Measurements from ENCODE around the gene PNKP. TPM values are rescaled to one million over a fixed set of nuclear protein-coding genes. Genes with fewer than 3 reads are reported as not detected.

Gene PNKP
- total RNA-seq, 1 donor from 2014 or later, result 144 TPM

GRCh38 chr19:49877020-49877878 lies 9.9 kb upstream of the PNKP start, which contains the start of the genes AKT1S1 and TBC1D17:
Gene AKT1S1, minus strand, starts transcription at chr19:49877355. Its CDS starts 4,060 bp downstream, at chr19:49873295.
Gene TBC1D17, plus strand, starts transcription at chr19:49877702. Its CDS starts 22 bp downstream, at chr19:49877724.
- no peak within 1 kb of the TSS for H3K27ac Mint-ChIP-seq
- peaks cover 12% of the 10 kb centered on the region for H3K36me3 Mint-ChIP-seq (ENCODE audit: insufficient read depth)
- no peaks in the 10 kb centered on the region for H3K27me3 Mint-ChIP-seq
- H3K9me3 Mint-ChIP-seq (ENCODE audit: low read depth), result no peaks in the 10 kb centered on the region
- H3K4me1 Mint-ChIP-seq (ENCODE audit: low read depth), result peaks cover 12% of the 10 kb centered on the region
- TF ChIP-seq CTCF (IDR thresholded peaks at IDR 0.05; ENCODE audit: unreplicated experiment), result no peak
- H3K4me3 Mint-ChIP-seq (ENCODE audit: low read depth), result no peak within 1 kb of the TSS
- peak; percentile 97 for DNase-seq (ENCODE audit: low spot score, unreplicated experiment)

GRCh38 chr19:49876422-49877019 lies 9.1 kb upstream of the PNKP start:
- TF ChIP-seq CTCF (IDR thresholded peaks at IDR 0.05; ENCODE audit: unreplicated experiment), result no peak
- Mint-ChIP-seq H3K36me3 (ENCODE audit: insufficient read depth) (peaks cover 9% of the 10 kb centered on the region), H3K4me3 (ENCODE audit: low read depth) (no peak overlapping the region), H3K27me3 (no peaks in the 10 kb centered on the region), H3K9me3 (ENCODE audit: low read depth) (no peaks in the 10 kb centered on the region), H3K27ac (no peak overlapping the region), H3K4me1 (ENCODE audit: low read depth) (peaks cover 14% of the 10 kb centered on the region)
- DNase-seq (ENCODE audit: low spot score, unreplicated experiment), result peak; percentile 95

- Mint-ChIP-seq H3K4me3 (ENCODE audit: low read depth) (no peak overlapping the region), H3K36me3 (ENCODE audit: insufficient read depth) (peaks cover 6% of the 10 kb centered on the region), H3K9me3 (ENCODE audit: low read depth) (no peaks in the 10 kb centered on the region), H3K27me3 (no peaks in the 10 kb centered on the region), H3K27ac (no peak overlapping the region), H3K4me1 (ENCODE audit: low read depth) (peaks cover 14% of the 10 kb centered on the region)
- DNase-seq (ENCODE audit: low spot score, unreplicated experiment), result peak; percentile 41
- TF ChIP-seq CTCF (IDR thresholded peaks at IDR 0.05; ENCODE audit: unreplicated experiment), result no peak
These were observed 8.6 kb upstream of the PNKP start for GRCh38 chr19:49875857-49876421.

- Mint-ChIP-seq H3K36me3 (ENCODE audit: insufficient read depth) (peaks cover 6% of the 10 kb centered on the region), H3K4me1 (ENCODE audit: low read depth) (peaks cover 18% of the 10 kb centered on the region), H3K27ac (no peak overlapping the region), H3K27me3 (no peaks in the 10 kb centered on the region), H3K9me3 (ENCODE audit: low read depth) (no peaks in the 10 kb centered on the region), H3K4me3 (ENCODE audit: low read depth) (no peak overlapping the region)
- no peak for TF ChIP-seq CTCF (IDR thresholded peaks at IDR 0.05; ENCODE audit: unreplicated experiment)
- no peak for DNase-seq (ENCODE audit: low spot score, unreplicated experiment)
These were observed 7.8 kb upstream of the PNKP start for GRCh38 chr19:49875177-49875576.

GRCh38 chr19:49874503-49875157 lies 7.3 kb upstream of the PNKP start:
- Mint-ChIP-seq H3K36me3 (ENCODE audit: insufficient read depth) (peaks cover 6% of the 10 kb centered on the region), H3K27me3 (no peaks in the 10 kb centered on the region), H3K27ac (no peak overlapping the region), H3K9me3 (ENCODE audit: low read depth) (no peaks in the 10 kb centered on the region), H3K4me1 (ENCODE audit: low read depth) (peaks cover 18% of the 10 kb centered on the region), H3K4me3 (ENCODE audit: low read depth) (no peak overlapping the region)
- no peak for DNase-seq (ENCODE audit: low spot score, unreplicated experiment)
- TF ChIP-seq CTCF (IDR thresholded peaks at IDR 0.05; ENCODE audit: unreplicated experiment), result no peak

Measured in progenitor cell of endocrine pancreas (in vitro differentiated cells).